GM23338 (cell line): ENCODE data around the gene RAD1. TPM values are rescaled to one million over a fixed set of nuclear protein-coding genes. Genes with fewer than 3 reads are reported as not detected.

Source experiments
- ATAC-seq: fragments of 200-7000 bp; cut with Tn5 transposase; 3 replicates; pipeline ENCODE4 v1.9.1; 2020
- DNase-seq: peaks from one replicate; pipeline ENCODE4 v3.0.0-alpha.2; 2015; ENCODE audit warnings: low spot score
- H2AFZ ChIP-seq: fragments of 200-600 bp; sonication (generic); 2 replicates; pipeline ENCODE4 v1.8.0; 2016; ENCODE audit warnings: antibody characterized with exemption, mild to moderate bottlenecking, moderate library complexity
- H3F3A ChIP-seq: fragments of 200-600 bp; sonication (generic); replicated peaks from 2 replicates; pipeline ENCODE4 v1.8.0; 2017; ENCODE audit warnings: antibody characterized with exemption, mixed run types, low read depth
- H3K27ac ChIP-seq: fragments of 200-600 bp; sonication (generic); 2 replicates; pipeline ENCODE4 v1.6.1; 2016; ENCODE audit warnings: low read depth
- H3K27me3 ChIP-seq: fragments of 200-600 bp; sonication (generic); 2 replicates; pipeline ENCODE4 v1.8.0; 2016; ENCODE audit warnings: mild to moderate bottlenecking, mixed run types, moderate library complexity; ENCODE audit not compliant: insufficient read depth
- H3K36me3 ChIP-seq: fragments of 200-600 bp; sonication (generic); 2 replicates; pipeline ENCODE4 v1.8.0; 2016; ENCODE audit warnings: mild to moderate bottlenecking; ENCODE audit not compliant: insufficient read depth
- H3K4me1 ChIP-seq: fragments of 200-600 bp; sonication (generic); 2 replicates; pipeline ENCODE4 v1.8.0; 2016; ENCODE audit warnings: mild to moderate bottlenecking, moderate library complexity; ENCODE audit not compliant: insufficient read depth
- H3K4me2 ChIP-seq: fragments of 200-600 bp; sonication (generic); 2 replicates; pipeline ENCODE4 v1.7.1; 2017; ENCODE audit warnings: mixed run types
- H3K4me3 ChIP-seq: fragments of 200-600 bp; sonication (generic); 2 replicates; pipeline ENCODE4 v1.6.1; 2016; ENCODE audit warnings: mixed run types
- H3K79me2 ChIP-seq: fragments of 200-600 bp; sonication (generic); replicated peaks from 2 replicates; pipeline ENCODE4 v1.8.0; 2017; ENCODE audit warnings: mild to moderate bottlenecking; ENCODE audit not compliant: insufficient read depth
- H3K9me2 ChIP-seq: fragments of 200-600 bp; sonication (generic); 2 replicates; pipeline ENCODE4 v1.8.0; 2017; ENCODE audit not compliant: insufficient read depth
- H4K20me1 ChIP-seq: fragments of 200-600 bp; sonication (generic); replicated peaks from 2 replicates; pipeline ENCODE4 v1.8.0; 2017; ENCODE audit warnings: mild to moderate bottlenecking; ENCODE audit not compliant: insufficient read depth
- H3K27ac Mint-ChIP-seq: 2 replicates; pipeline ENCODE4 v1.8.0; 2020; ENCODE audit warnings: inconsistent platforms, mild to moderate bottlenecking, moderate library complexity, mixed read lengths
- H3K27me3 Mint-ChIP-seq: 3 replicates; pipeline ENCODE4 v1.8.0; 2022; ENCODE audit warnings: low read depth, mild to moderate bottlenecking, moderate library complexity, mixed read lengths, inconsistent platforms; ENCODE audit not compliant: insufficient read depth, poor library complexity
- H3K36me3 Mint-ChIP-seq: 3 replicates; pipeline ENCODE4 v1.8.0; 2021; ENCODE audit warnings: low read depth, mild to moderate bottlenecking, inconsistent platforms, moderate library complexity, mixed read lengths
- H3K4me1 Mint-ChIP-seq: 3 replicates; pipeline ENCODE4 v1.8.0; 2020; ENCODE audit warnings: mild to moderate bottlenecking, inconsistent platforms, mixed read lengths
- H3K4me3 Mint-ChIP-seq: 3 replicates; pipeline ENCODE4 v1.8.0; 2021; ENCODE audit warnings: moderate library complexity, mild to moderate bottlenecking, inconsistent platforms, mixed read lengths
- H3K9me3 Mint-ChIP-seq: 3 replicates; pipeline ENCODE4 v1.8.0; 2020; ENCODE audit warnings: moderate library complexity, mild to moderate bottlenecking, inconsistent platforms, mixed read lengths
- CTCF ChIP-seq, 2 experiments: fragments of 200-600 bp in 1 of 2; sonication (generic) in 1 of 2; conservative IDR thresholded peaks; 2 replicates each; pipeline versions ENCODE4 v1.5.1 to v1.6.1; 2016 to 2017; ENCODE audit warnings: antibody characterized with exemption in 2 of 2, low read depth in 2 of 2, mild to moderate bottlenecking in 2 of 2, moderate library complexity in 1 of 2
- ETS1 ChIP-seq: IDR thresholded peaks from 2 replicates; pipeline ENCODE4 v1.6.1; 2016; ENCODE audit warnings: antibody characterized with exemption
- EZH2phosphoT487 ChIP-seq: fragments of 200-600 bp; sonication (generic); IDR thresholded peaks from one replicate; pipeline ENCODE4 v1.8.1; 2018; ENCODE audit warnings: antibody characterized with exemption; ENCODE audit not compliant: unreplicated experiment
- JUNB ChIP-seq: IDR thresholded peaks from one replicate; pipeline ENCODE4 v1.6.1; 2016; ENCODE audit warnings: antibody characterized with exemption; ENCODE audit not compliant: unreplicated experiment
- NANOG ChIP-seq: IDR thresholded peaks from 2 replicates; pipeline ENCODE4 v1.6.1; 2016; ENCODE audit warnings: antibody characterized with exemption, borderline replicate concordance
- REST ChIP-seq: IDR thresholded peaks from one replicate; pipeline ENCODE4 v1.6.1; 2018; ENCODE audit warnings: antibody characterized with exemption; ENCODE audit not compliant: unreplicated experiment
- STAT1 ChIP-seq: IDR thresholded peaks from one replicate; pipeline ENCODE4 v1.6.1; 2016; ENCODE audit warnings: antibody characterized with exemption; ENCODE audit not compliant: unreplicated experiment
- ZNF331 ChIP-seq: fragments of 250-450 bp; sonication (Bioruptor Pico); IDR thresholded peaks from 2 replicates; pipeline ENCODE4 v1.5.0; 2020; ENCODE audit warnings: low read depth, mild to moderate bottlenecking, moderate library complexity
- ZNF462 ChIP-seq: fragments of 250-450 bp; sonication (Bioruptor Pico); IDR thresholded peaks from 2 replicates; pipeline ENCODE4 v1.5.0; 2020; ENCODE audit warnings: mild to moderate bottlenecking, moderate library complexity
- polyA plus RNA-seq: library from polyadenylated mRNA; unstranded; fragments of >200 nt; fragmentation: Nextera tagmentation; extraction: Ambion mirVana; gene quantifications from 2 replicates; pipeline ENCODE4 v1.2.1, GENCODE V29; 2016
- total RNA-seq: library from RNA; depleted of rRNA; stranded (reverse); fragments of >200 nt; shearing (Covaris generic); gene quantifications from 2 replicates; pipeline ENCODE4 v1.2.3, GENCODE V29; 2014

Gene RAD1
- total and polyA plus RNA-seq, 2 experiments from 2014 or later: 39.3 to 40.9 TPM

- Histone ChIP-seq H3K4me2 (no peak overlapping the region), H3K27me3 (no peaks in the 10 kb centered on the region), H3K79me2 (no peaks in the 10 kb centered on the region; the same call in 1 of the 2 replicates), H3K27ac (no peak overlapping the region), H3K4me1 (no peaks in the 10 kb centered on the region), H3K4me3 (no peak overlapping the region), H2AFZ (no peak overlapping the region), H3F3A (no peaks in the 10 kb centered on the region), H4K20me1 (no peaks in the 10 kb centered on the region), H3K36me3 (peaks cover 17% of the 10 kb centered on the region), H3K9me2 (no peaks in the 10 kb centered on the region)
- no peaks in the 10 kb centered on the region for H3K9me3 Mint-ChIP-seq
- no peak overlapping the region for H3K27ac Mint-ChIP-seq
- DNase-seq (peak; percentile 62), ATAC-seq (peak; percentile 85)
- H3K4me3 Mint-ChIP-seq: no peak overlapping the region
- TF ChIP-seq ZNF331 (no peak), CTCF (conservative IDR thresholded peaks at IDR 0.05; ENCODE audit: low read depth in 2 of 2) (peak; percentile 66 to 70), NANOG (no peak), ETS1 (no peak), STAT1 (no peak), ZNF462 (no peak), REST (no peak), EZH2phosphoT487 (no peak), JUNB (no peak)
- no peaks in the 10 kb centered on the region for H3K4me1 Mint-ChIP-seq
- peaks cover 18% of the 10 kb centered on the region for H3K36me3 Mint-ChIP-seq
- H3K27me3 Mint-ChIP-seq: peaks cover 3% of the 10 kb centered on the region
Observed at GRCh38 chr5:34957857-34958690, 42.8 kb upstream of the RAD1 start.
